ENCODE data around the gene STK11IP.

STK11IP gene

DNA sequence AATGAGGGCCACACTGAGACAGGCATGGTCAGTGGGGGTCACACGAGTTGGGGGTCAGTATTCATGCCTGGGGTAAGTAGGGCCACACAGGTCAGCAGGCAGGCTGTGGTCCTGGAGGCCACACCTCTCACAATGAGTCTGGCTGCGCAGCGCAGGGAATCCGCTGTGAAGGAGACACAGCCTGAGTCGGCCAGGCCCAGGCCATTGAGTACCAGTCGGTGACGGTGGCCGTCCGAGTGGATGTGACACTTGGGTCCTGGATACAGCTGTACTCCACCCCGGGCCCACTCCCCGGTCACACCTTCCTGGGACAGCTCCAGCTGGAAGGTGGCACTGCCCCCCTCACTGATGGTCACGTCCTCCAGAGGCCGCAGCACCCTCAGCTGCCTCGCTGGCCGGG lies 43.3 kb upstream of the STK11IP start:
- TF ChIP-seq FOXP2 (optimal IDR thresholded peaks at IDR 0.05; ENCODE audit: borderline replicate concordance, extremely low read depth, extremely low read length, insufficient read depth), result no peak
- no peak for TF ChIP-seq POLR2AphosphoS5 (IDR thresholded peaks at IDR 0.05; ENCODE audit: low read depth, low read length)
- TF ChIP-seq SIN3A (IDR thresholded peaks at IDR 0.05; ENCODE audit: borderline replicate concordance, insufficient read depth, low read length), result no peak
- TF ChIP-seq TAF1 (IDR thresholded peaks at IDR 0.05; ENCODE audit: borderline replicate concordance, insufficient read depth, low read length), result no peak
- TF ChIP-seq, protein P1, sequence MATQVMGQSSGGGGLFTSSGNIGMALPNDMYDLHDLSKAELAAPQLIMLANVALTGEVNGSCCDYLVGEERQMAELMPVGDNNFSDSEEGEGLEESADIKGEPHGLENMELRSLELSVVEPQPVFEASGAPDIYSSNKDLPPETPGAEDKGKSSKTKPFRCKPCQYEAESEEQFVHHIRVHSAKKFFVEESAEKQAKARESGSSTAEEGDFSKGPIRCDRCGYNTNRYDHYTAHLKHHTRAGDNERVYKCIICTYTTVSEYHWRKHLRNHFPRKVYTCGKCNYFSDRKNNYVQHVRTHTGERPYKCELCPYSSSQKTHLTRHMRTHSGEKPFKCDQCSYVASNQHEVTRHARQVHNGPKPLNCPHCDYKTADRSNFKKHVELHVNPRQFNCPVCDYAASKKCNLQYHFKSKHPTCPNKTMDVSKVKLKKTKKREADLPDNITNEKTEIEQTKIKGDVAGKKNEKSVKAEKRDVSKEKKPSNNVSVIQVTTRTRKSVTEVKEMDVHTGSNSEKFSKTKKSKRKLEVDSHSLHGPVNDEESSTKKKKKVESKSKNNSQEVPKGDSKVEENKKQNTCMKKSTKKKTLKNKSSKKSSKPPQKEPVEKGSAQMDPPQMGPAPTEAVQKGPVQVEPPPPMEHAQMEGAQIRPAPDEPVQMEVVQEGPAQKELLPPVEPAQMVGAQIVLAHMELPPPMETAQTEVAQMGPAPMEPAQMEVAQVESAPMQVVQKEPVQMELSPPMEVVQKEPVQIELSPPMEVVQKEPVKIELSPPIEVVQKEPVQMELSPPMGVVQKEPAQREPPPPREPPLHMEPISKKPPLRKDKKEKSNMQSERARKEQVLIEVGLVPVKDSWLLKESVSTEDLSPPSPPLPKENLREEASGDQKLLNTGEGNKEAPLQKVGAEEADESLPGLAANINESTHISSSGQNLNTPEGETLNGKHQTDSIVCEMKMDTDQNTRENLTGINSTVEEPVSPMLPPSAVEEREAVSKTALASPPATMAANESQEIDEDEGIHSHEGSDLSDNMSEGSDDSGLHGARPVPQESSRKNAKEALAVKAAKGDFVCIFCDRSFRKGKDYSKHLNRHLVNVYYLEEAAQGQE (IDR thresholded peaks at IDR 0.05; ENCODE audit: insufficient read depth in 1 of 2, low read depth in 2 of 2, low read length in 2 of 2), result no peak

DNA sequence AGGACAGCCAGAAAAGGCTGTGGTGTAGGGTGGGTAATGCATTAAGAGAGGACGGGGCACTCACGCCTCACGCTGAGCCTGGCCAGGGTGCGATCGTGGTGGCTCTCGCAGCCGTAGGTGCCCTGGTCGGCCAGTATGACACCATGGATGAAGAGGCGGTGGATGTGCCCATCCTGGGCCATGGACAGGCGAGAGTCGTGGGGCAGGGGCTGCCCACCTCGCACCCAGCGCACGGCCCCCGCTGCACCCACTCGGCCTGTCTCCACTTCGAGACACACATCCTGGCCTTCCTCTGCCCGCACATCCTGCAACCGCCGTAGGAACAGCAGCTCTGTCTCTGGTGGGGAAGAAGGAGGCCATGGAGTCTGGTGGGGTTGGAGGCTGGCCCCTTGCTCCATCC lies 41.7 kb upstream of the STK11IP start:
- TF ChIP-seq POLR2AphosphoS5 (IDR thresholded peaks at IDR 0.05; ENCODE audit: low read depth, low read length), result no peak
- TF ChIP-seq TAF1 (IDR thresholded peaks at IDR 0.05; ENCODE audit: borderline replicate concordance, insufficient read depth, low read length), result no peak
- no peak for TF ChIP-seq FOXP2 (optimal IDR thresholded peaks at IDR 0.05; ENCODE audit: borderline replicate concordance, extremely low read depth, extremely low read length, insufficient read depth)
- TF ChIP-seq, protein P1 (IDR thresholded peaks at IDR 0.05; ENCODE audit: insufficient read depth in 1 of 2, low read depth in 2 of 2, low read length in 2 of 2), result no peak
- no peak for TF ChIP-seq SIN3A (IDR thresholded peaks at IDR 0.05; ENCODE audit: borderline replicate concordance, insufficient read depth, low read length)

DNA sequence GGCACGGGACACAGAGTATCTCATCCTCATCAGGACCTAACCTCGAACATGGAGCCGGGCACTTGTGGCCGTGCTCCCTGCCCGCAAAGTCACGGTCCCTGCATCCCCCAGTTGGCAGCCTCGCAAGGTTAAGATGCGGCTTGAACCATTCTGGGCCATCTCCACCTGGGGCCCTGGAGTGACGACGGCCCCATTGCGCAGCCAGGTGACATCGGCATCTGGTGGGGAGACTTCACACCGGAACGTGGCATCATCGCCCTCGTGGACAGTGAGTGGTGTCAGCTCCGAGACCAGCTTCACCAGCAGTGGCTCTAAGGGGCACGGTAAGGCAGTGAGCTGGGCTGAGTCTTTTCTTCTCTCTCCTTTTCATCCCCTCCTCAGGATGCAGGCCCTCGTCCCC lies 41.2 kb upstream of the STK11IP start:
- TF ChIP-seq POLR2AphosphoS5 (IDR thresholded peaks at IDR 0.05; ENCODE audit: low read depth, low read length), result no peak
- TF ChIP-seq, protein P1 (IDR thresholded peaks at IDR 0.05; ENCODE audit: insufficient read depth in 1 of 2, low read depth in 2 of 2, low read length in 2 of 2), result no peak
- TF ChIP-seq TAF1 (IDR thresholded peaks at IDR 0.05; ENCODE audit: borderline replicate concordance, insufficient read depth, low read length), result no peak
- TF ChIP-seq SIN3A (IDR thresholded peaks at IDR 0.05; ENCODE audit: borderline replicate concordance, insufficient read depth, low read length), result no peak
- TF ChIP-seq FOXP2 (optimal IDR thresholded peaks at IDR 0.05; ENCODE audit: borderline replicate concordance, extremely low read depth, extremely low read length, insufficient read depth), result no peak

DNA sequence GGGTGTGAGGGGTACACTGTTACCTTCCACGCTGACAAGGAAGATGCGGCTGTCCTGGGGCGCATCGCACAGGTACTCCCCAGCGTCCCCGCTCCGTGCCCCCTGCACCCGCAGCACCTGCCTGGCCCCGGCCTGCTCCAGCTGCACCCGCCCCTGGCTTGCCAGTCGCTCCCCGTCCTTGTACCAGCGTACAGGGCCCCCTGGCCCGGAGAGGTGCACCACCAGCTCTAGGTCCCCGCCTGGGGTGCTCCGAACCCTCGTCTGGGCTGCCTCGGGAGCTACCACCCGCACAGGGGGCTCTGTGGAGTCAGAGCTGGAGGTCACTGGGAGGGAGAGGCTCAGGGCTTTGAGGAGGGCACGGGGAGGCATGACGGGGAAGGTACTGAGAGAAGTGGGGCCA lies 40.3 kb upstream of the STK11IP start:
- TF ChIP-seq SIN3A (IDR thresholded peaks at IDR 0.05; ENCODE audit: borderline replicate concordance, insufficient read depth, low read length), result no peak
- no peak for TF ChIP-seq TAF1 (IDR thresholded peaks at IDR 0.05; ENCODE audit: borderline replicate concordance, insufficient read depth, low read length)
- no peak for TF ChIP-seq POLR2AphosphoS5 (IDR thresholded peaks at IDR 0.05; ENCODE audit: low read depth, low read length)
- TF ChIP-seq, protein P1 (IDR thresholded peaks at IDR 0.05; ENCODE audit: insufficient read depth in 1 of 2, low read depth in 2 of 2, low read length in 2 of 2), result no peak
- TF ChIP-seq FOXP2 (optimal IDR thresholded peaks at IDR 0.05; ENCODE audit: borderline replicate concordance, extremely low read depth, extremely low read length, insufficient read depth), result no peak

Measured in PFSK-1 (cell line).